Heart right ventricle (tissue), 16 donors: ENCODE measurements around the gene PPM1L. TPM values are rescaled to one million over a fixed set of nuclear protein-coding genes. Genes with fewer than 3 reads are reported as not detected.

ENCODE experiments used
- ATAC-seq, 8 donors: fragments of 200-7000 bp; cut with Tn5 transposase; one replicate each; pipeline ENCODE4 v1.9.1; 2020; ENCODE audit warnings: mild to moderate bottlenecking in 8 of 8, moderate library complexity in 8 of 8, moderate number of reproducible peaks in 1 of 8
- DNase-seq, 2 donors: peaks; one replicate each; pipeline ENCODE4 v3.0.0-alpha.2; 2020
- H3K27ac ChIP-seq, 10 donors: fragments of 200-600 bp; sonication (generic) in 2 of 10; one replicate each; pipeline versions ENCODE4 v1.5.0 to v1.8.0; 2020 to 2022; ENCODE audit warnings: mild to moderate bottlenecking in 3 of 10
- H3K27me3 ChIP-seq, 7 donors: fragments of 200-600 bp; one replicate each; pipeline ENCODE4 v1.8.0; 2021 to 2022; ENCODE audit warnings: mild to moderate bottlenecking in 2 of 7
- H3K36me3 ChIP-seq, 9 donors: fragments of 200-600 bp; sonication (generic) in 1 of 9; one replicate each; pipeline versions ENCODE4 v1.5.0 to v1.8.0; 2020 to 2022; ENCODE audit warnings: mild to moderate bottlenecking in 2 of 9
- H3K4me1 ChIP-seq, 9 donors: fragments of 200-600 bp; sonication (generic) in 1 of 9; one replicate each; pipeline versions ENCODE4 v1.5.0 to v1.8.0; 2020 to 2022; ENCODE audit warnings: mild to moderate bottlenecking in 4 of 9
- H3K4me3 ChIP-seq, 10 donors: fragments of 200-600 bp; sonication (generic) in 2 of 10; one replicate each; pipeline versions ENCODE4 v1.5.0 to v1.8.0; 2020 to 2022; ENCODE audit warnings: mild to moderate bottlenecking in 7 of 10, moderate library complexity in 2 of 10
- H3K9me3 ChIP-seq, 11 donors: fragments of 200-600 bp in 10 of 11; sonication (generic) in 2 of 11; one replicate each; pipeline versions ENCODE4 v1.5.0 to v1.8.0; 2013 to 2022; ENCODE audit warnings: mild to moderate bottlenecking in 2 of 11, control low read depth in 1 of 11, moderate library complexity in 1 of 11
- CTCF ChIP-seq, 9 donors: fragments of 200-600 bp; sonication (generic) in 2 of 9; IDR thresholded peaks; one replicate each; pipeline versions ENCODE4 v1.5.0 to v1.8.0; 2021 to 2022; ENCODE audit warnings: antibody characterized with exemption in 9 of 9, mild to moderate bottlenecking in 5 of 9, moderate library complexity in 1 of 9
- WGBS, 2 donors: extraction: QIAGEN DNeasy Blood & Tissue Kit; methylation state at CpG; one replicate each; pipeline ENCODE4 v1.1.7; 2013; ENCODE audit warnings: inconsistent platforms in 1 of 2; 5-methylcytosine and 5-hydroxymethylcytosine counted together
- intact Hi-C, 10 donors: fragments of 100-400 bp; cut with DNase I; formaldehyde crosslinking; loops; one replicate each; pipeline versions ENCODE4 v1.11.1 to v1.14.2; 2022
- polyA plus RNA-seq, 2 donors: library from polyadenylated mRNA; stranded (reverse); fragments of 200-250 nt; gene quantifications; one replicate each; pipeline ENCODE4 v1.2.3, GENCODE V29; 2013
- total RNA-seq, 10 donors: library from RNA; stranded (reverse); fragmentation: NEBNext Ultra II Directional in 3 of 10; extraction: Animal tissue kit (Norgen Biotek cat#: 25700) in 3 of 10; gene quantifications; one replicate each; pipeline versions ENCODE4 v1.2.1 to v1.2.4, GENCODE V29; 2021 to 2023
- donor health status: Arrhythmogenic right ventricular cardiomyopathy.
- donor health status: ischemic (EF 13 %, LVEDD 7.1; RV severe dilation, severe dysfunction).
- donor health status: healthy with polysubstance abuse.
- donor health status: DM: no; HTN: yes; CAD: no.
- donor health status: DM: no; HTN: no; CAD: no.
- donor health status: ischemic (EF 25% LVEDD 6.9; RV normal size, moderate dysfunction).
- donor health status: ischemic (EF 25% LVEDD 5.7; RV mildly dilated, moderate dysfunction).
- donor health status: healthy.
- donor health status: DM: yes; HTN: yes; CAD: no.
- donor health status: Ischemic cardiomyopathy.
- donor health status: ischemic (EF 35%, LVEDD 5.7; RV mildly dilated, moderate dysfunction).
- donor health status: nonischemic (EF 11% LVEDD 7.7; RV severe dilation, severe dysfunction).
- donor health status: DM: yes; HTN: yes; CAD: no.
- donor health status: PGD.
- donor health status: ischemic (EF 29% LVEDD 5.4; RV normal size, mild dysfunction).
- donor health status: nonischemic (EF 23%, LVEDD 6.1; RV moderate dilation, normal function).

The PPM1L gene
- total and polyA plus RNA-seq, 12 donors = 4.4 to 55.5 (median 37.7) TPM

DNA sequence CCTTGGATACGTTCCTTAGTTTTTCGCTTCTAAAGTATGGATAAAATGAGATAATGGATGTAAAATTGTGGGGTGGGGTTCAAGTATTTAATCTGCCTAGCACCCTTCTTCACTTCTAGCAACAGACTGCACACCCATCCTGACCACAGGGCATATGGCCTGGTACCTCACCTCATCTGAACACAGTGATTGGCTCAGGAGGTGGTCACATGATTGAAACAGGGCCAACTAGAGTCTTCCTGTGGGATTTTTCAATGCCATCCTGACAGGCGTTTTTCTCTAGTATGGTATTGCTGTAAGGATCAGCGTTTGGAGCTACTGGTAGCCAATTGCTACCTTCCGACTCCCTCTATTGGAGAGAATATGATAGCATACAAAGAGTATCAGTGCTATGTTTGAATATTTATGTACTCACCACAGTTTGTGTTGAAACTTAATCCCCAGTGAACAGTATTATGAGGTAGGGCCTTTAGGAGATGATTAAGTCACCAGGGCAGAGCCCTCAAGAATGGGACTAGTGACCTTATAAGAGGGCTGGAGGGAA is 172.2 kb downstream of the PPM1L start:
- Histone ChIP-seq H3K27ac (no peak overlapping the region), H3K4me1 (peaks cover 0 to 56% (median 23%) of the 10 kb centered on the region in 9 donors), H3K27me3 (no peaks in the 10 kb centered on the region), H3K4me3 (no peak overlapping the region), H3K9me3 (no peaks in the 10 kb centered on the region), H3K36me3 (no peaks in the 10 kb centered on the region)
- DNase-seq = no peak
- peak in 1 of 8 donors; percentile 21 for ATAC-seq
- TF ChIP-seq CTCF (IDR thresholded peaks at IDR 0.05) = peak in 3 of 9 donors; percentile 7 to 29 (median 8)
- intact Hi-C loops = loop anchor here in 4 of 10 donors (5.0 to 10.0 kb wide), 3 partner anchors 171 to 487 kb away; partner anchors contain the start of gene PPM1L (in 3 of the 4)
- WGBS, 2 donors = 80 to 92% methylated on average over 5 of the region's 5 CpGs

DNA sequence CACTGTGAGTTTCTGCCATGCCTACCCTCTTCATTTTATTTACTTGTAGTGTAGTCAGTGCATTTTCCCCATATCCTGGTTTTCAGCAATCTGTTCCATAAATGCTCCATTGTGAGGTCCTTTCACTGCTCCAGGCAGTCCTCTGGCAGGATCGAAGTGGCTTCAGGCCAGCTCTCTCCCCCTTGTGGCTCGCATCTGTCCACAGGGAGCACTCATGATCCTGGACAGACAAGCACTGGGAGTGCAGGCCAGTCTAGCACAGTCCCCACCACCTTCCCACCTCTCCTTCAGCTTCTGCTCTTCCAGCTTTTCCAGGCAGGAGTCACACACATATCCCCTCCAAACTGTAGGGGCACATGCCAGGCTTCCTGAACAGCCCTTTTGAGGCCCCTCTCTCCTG is 173.6 kb downstream of the PPM1L start:
- no peak overlapping the region for H3K27ac ChIP-seq
- peak; percentile 57 to 69 for DNase-seq
- H3K4me3 ChIP-seq = no peak overlapping the region
- WGBS, 2 donors = 31 to 43% methylated on average over 2 of the region's 2 CpGs
- ATAC-seq = peak; percentile 72 to 94 (median 90)
- peak in 7 of 9 donors; percentile 26 to 53 (median 44) for TF ChIP-seq CTCF (IDR thresholded peaks at IDR 0.05)
- H3K27me3 ChIP-seq = no peaks in the 10 kb centered on the region
- no peaks in the 10 kb centered on the region for H3K36me3 ChIP-seq
- intact Hi-C loops = loop anchor here in 4 of 10 donors (5.0 to 10.0 kb wide), 3 partner anchors 172 to 485 kb away; partner anchors contain the start of gene PPM1L (in 3 of the 4)
- no peaks in the 10 kb centered on the region for H3K9me3 ChIP-seq
- peaks cover 0 to 43% (median 12%) of the 10 kb centered on the region in 9 donors for H3K4me1 ChIP-seq

DNA sequence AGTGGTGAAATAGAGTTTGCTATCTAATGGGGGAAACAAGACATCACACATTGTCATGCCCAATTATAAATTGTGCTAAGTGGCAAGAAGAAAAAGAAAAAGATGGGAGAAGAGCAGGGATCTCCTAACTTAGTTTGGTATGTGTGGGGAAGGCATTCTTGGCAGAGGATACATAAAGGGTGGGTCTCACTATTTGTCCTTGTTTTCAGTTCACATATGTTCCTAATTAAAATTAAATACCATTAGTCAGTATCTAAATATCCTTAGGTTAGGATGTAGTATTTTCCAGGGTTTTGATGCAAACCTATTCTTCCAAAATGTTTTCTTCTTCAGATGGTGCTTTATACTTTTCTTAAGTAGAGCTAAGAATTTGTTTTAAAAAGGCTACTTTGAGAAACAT is 175.4 kb downstream of the PPM1L start:
- intact Hi-C loops = no loop called here
- H3K27ac ChIP-seq = no peak overlapping the region
- ATAC-seq = no peak
- DNase-seq = no peak
- H3K27me3 ChIP-seq = no peaks in the 10 kb centered on the region
- no peaks in the 10 kb centered on the region for H3K9me3 ChIP-seq
- no peak for TF ChIP-seq CTCF (IDR thresholded peaks at IDR 0.05)
- H3K4me3 ChIP-seq = no peak overlapping the region
- H3K36me3 ChIP-seq = no peaks in the 10 kb centered on the region
- H3K4me1 ChIP-seq = peaks cover 0 to 29% (median 10%) of the 10 kb centered on the region in 9 donors

DNA sequence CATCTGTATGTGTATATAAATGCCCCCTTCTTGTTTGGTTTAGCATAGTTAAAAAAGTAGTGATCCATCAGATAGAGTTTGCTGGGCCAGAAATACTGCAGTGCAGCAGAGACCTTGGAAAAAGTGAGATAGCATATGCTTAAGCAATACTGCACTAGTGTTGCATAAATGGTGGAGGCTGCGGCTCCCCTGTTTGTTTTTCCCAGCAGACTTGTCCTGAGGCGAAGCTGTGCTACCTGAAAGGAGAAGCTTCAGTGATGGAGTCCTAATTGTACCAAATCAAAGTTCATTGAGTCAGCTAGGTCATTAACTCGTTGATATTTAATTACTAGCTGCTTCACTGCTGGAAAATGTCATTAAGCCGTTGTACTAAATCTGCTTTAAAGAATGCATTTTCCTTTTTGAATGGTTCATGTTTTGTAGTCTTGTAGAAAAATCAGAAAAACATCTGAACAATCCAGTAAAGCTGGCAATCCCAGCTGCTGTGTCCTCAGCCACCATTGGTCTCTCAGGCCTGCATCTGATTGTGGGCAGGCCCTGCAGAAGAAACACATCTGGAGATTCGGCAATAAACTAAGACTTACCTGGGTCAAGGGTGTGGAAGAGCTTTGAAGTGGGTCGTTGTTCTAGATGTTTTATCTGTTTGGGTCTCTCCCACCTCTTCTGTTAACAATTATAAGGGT is 179.5 kb downstream of the PPM1L start:
- no peak for TF ChIP-seq CTCF (IDR thresholded peaks at IDR 0.05)

More for the DNA sequence above, 179.5 kb downstream of the PPM1L start:
- 87 to 89% methylated on average over 6 of the region's 6 CpGs for WGBS, 2 donors
- no peak overlapping the region for H3K27ac ChIP-seq
- intact Hi-C loops = no loop called here
- no peak overlapping the region for H3K4me3 ChIP-seq
- no peaks in the 10 kb centered on the region for H3K36me3 ChIP-seq
- DNase-seq (no peak), ATAC-seq (no peak)
- H3K27me3 ChIP-seq = no peaks in the 10 kb centered on the region
- peaks cover 0 to 7% (median 0%) of the 10 kb centered on the region in 9 donors for H3K4me1 ChIP-seq
- H3K9me3 ChIP-seq = no peaks in the 10 kb centered on the region
